ENCODE measurements around the gene RGS6.
"Not testable (repeated sequence)": the region's sequence is repeated elsewhere in the genome, so short reads cannot be mapped to it uniquely, and the experiment has no call there.

The RGS6 gene

GRCh38 chr14:72471346-72471745 is 539.1 kb downstream of the RGS6 start:
- no peak for DNase-seq (ENCODE audit: insufficient read length, low spot score)
- TF ChIP-seq SPI1 (IDR thresholded peaks at IDR 0.05; ENCODE audit: low read depth, low read length) (no peak), POLR2A (IDR thresholded peaks at IDR 0.05; ENCODE audit: low read depth, low read length) (no peak), POU2F2 (IDR thresholded peaks at IDR 0.05; ENCODE audit: low read depth, low read length) (no peak), TAF1 (IDR thresholded peaks at IDR 0.05; ENCODE audit: low read depth, low read length) (no peak), POLR2AphosphoS5 (IDR thresholded peaks at IDR 0.05; ENCODE audit: low read depth, low read length) (no peak), PAX5 (IDR thresholded peaks at IDR 0.05; ENCODE audit: insufficient read depth, low read length, severe bottlenecking) (no peak)
- no peak for FAIRE-seq

DNA sequence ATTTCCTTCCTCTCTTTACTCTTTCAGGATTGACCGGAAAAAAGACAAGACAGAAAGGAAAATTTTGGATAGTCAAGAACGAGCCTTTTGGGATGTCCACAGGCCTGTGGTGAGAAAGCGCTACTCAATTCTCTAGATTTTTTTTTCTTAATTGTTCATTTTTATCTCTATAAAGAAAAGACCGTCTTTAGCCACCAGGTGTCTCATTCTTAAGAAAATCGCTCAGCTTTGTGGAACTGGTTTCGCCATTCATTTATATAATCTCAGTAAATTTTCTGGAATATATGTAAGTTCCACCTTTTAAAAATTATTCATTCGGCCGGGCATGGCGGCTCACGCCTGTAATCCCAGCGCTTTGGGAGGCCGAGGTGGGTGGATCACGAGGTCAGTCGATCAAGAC is 540.6 kb downstream of the RGS6 start:
- FAIRE-seq = no peak
- DNase-seq (ENCODE audit: insufficient read length, low spot score) = no peak
- TF ChIP-seq SPI1 (IDR thresholded peaks at IDR 0.05; ENCODE audit: low read depth, low read length) = no peak
- TF ChIP-seq POLR2A (IDR thresholded peaks at IDR 0.05; ENCODE audit: low read depth, low read length) = no peak
- TF ChIP-seq TAF1 (IDR thresholded peaks at IDR 0.05; ENCODE audit: low read depth, low read length) = no peak
- no peak for TF ChIP-seq POLR2AphosphoS5 (IDR thresholded peaks at IDR 0.05; ENCODE audit: low read depth, low read length)
- TF ChIP-seq PAX5 (IDR thresholded peaks at IDR 0.05; ENCODE audit: insufficient read depth, low read length, severe bottlenecking) = no peak
- TF ChIP-seq POU2F2 (IDR thresholded peaks at IDR 0.05; ENCODE audit: low read depth, low read length) = no peak

- DNase-seq (ENCODE audit: insufficient read length, low spot score) = peak; percentile 49
- FAIRE-seq = peak; percentile 95
- peak; percentile 48 for TF ChIP-seq PAX5 (IDR thresholded peaks at IDR 0.05; ENCODE audit: insufficient read depth, low read length, severe bottlenecking)
- TF ChIP-seq POLR2A (IDR thresholded peaks at IDR 0.05; ENCODE audit: low read depth, low read length) = no peak
- peak; percentile 97 for TF ChIP-seq SPI1 (IDR thresholded peaks at IDR 0.05; ENCODE audit: low read depth, low read length)
- TF ChIP-seq TAF1 (IDR thresholded peaks at IDR 0.05; ENCODE audit: low read depth, low read length) = 0 out of 2 replicates have a peak, but pooled peaks have one; percentile 32
- peak; percentile 84; the same call in 1 of the 2 replicates for TF ChIP-seq POU2F2 (IDR thresholded peaks at IDR 0.05; ENCODE audit: low read depth, low read length)
- no peak; the same call in 1 of the 2 replicates for TF ChIP-seq POLR2AphosphoS5 (IDR thresholded peaks at IDR 0.05; ENCODE audit: low read depth, low read length)
These were observed 544.6 kb downstream of the RGS6 start for GRCh38 chr14:72476657-72477499.

GRCh38 chr14:72477578-72477977 is 545.3 kb downstream of the RGS6 start:
- not testable (repeated sequence) for FAIRE-seq; DNase-seq (ENCODE audit: insufficient read length, low spot score)
- TF ChIP-seq TAF1 (IDR thresholded peaks at IDR 0.05; ENCODE audit: low read depth, low read length) = 0 out of 2 replicates have a peak, but pooled peaks have one; percentile 32

DNA sequence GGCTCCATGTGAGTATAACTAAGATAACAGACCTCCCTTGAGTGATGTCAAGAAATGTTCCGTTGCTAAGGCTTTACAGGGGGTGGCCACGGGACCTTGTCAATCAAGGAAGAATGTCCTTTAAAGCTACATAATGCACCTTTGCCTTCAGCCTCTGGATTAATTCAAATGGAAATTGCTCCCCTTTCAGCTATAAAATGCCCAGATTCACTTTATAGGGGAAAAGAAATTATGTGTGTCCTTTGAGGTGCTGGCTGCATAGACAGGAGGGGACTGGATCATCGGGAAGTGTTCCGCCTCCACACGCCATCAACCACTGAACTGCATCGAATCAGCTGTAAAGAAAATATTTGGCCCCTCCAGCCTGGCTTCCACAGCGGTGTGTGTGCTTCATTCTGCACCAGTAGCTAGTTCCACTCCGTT is 546.3 kb downstream of the RGS6 start:
- no peak for TF ChIP-seq TAF1 (IDR thresholded peaks at IDR 0.05; ENCODE audit: low read depth, low read length)
- no peak for TF ChIP-seq POU2F2 (IDR thresholded peaks at IDR 0.05; ENCODE audit: low read depth, low read length)
- TF ChIP-seq POLR2A (IDR thresholded peaks at IDR 0.05; ENCODE audit: low read depth, low read length) = no peak
- no peak for TF ChIP-seq POLR2AphosphoS5 (IDR thresholded peaks at IDR 0.05; ENCODE audit: low read depth, low read length)
- TF ChIP-seq SPI1 (IDR thresholded peaks at IDR 0.05; ENCODE audit: low read depth, low read length) = no peak
- DNase-seq (ENCODE audit: insufficient read length, low spot score) (no peak), FAIRE-seq (peak; percentile 85)

DNA sequence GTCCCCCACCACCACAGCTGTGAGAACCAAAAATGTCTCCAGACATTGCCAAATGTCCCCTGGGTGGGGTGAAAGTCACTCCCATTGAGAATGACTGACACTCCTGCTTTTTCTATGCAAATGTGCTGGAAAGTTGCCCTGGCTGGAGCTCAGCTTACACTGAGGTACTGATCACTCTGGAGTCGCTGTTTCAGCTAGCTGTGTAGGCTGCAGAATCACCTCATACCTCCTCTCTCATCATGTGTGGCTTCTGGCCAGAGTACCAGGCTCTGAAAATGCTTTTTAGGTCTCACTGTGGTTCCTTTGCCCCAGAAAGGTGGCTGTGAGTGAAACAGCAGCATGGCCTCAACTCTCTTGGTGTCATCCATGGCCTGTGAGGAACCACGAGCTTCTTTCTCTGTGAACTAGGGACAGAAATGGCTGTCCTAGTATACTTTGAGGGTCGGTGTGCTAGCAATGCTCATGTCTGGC is 547.3 kb downstream of the RGS6 start:
- TF ChIP-seq PAX5 (IDR thresholded peaks at IDR 0.05; ENCODE audit: insufficient read depth, low read length, severe bottlenecking) (no peak), POLR2A (IDR thresholded peaks at IDR 0.05; ENCODE audit: low read depth, low read length) (no peak), POU2F2 (IDR thresholded peaks at IDR 0.05; ENCODE audit: low read depth, low read length) (no peak), SPI1 (IDR thresholded peaks at IDR 0.05; ENCODE audit: low read depth, low read length) (no peak), TAF1 (IDR thresholded peaks at IDR 0.05; ENCODE audit: low read depth, low read length) (no peak), POLR2AphosphoS5 (IDR thresholded peaks at IDR 0.05; ENCODE audit: low read depth, low read length) (0 out of 2 replicates have a peak, but pooled peaks have one; percentile 21)
- no peak for DNase-seq (ENCODE audit: insufficient read length, low spot score)
- peak; percentile 92 for FAIRE-seq

DNA sequence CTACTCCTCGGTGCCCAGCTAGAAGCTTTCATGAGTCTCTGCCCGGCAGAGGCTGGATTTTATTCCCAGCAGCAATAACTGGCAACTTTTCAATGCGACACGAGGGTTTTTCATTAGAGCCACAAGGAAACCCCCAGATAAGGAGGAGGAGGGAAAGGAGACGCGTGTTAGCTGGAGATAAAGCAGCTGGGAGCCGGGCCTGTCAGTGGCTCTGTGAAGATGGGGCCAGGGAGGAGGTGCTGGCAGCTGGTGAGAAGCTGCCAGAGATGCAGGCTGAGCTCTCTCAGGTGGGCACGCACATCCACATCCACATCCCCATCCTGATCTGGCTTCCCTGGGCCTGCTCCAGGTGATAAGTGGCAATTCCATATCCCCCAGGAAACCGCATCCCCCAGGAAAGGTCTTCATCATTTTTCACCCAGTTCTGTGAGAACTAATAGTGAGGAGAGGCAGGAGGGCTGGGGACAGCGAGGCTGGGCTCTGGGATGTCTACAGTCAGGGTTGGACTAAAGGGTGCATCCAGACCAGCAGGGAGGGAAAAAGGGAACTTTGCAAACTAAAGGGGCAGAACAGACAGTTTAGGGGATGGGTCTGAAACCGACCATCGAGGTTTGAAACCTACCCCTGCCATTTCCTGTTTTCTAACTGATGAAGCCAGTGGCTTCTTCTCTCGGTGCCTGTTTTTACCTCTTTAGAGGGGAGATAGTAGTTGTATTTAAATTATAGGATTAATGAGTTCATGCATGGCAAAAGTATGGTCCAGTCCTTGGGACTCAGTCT is 548.4 kb downstream of the RGS6 start:
- FAIRE-seq = peak; percentile 88
- TF ChIP-seq PAX5 (IDR thresholded peaks at IDR 0.05; ENCODE audit: insufficient read depth, low read length, severe bottlenecking) (no peak), TAF1 (IDR thresholded peaks at IDR 0.05; ENCODE audit: low read depth, low read length) (no peak), SPI1 (IDR thresholded peaks at IDR 0.05; ENCODE audit: low read depth, low read length) (peak; percentile 83)
- no peak for DNase-seq (ENCODE audit: insufficient read length, low spot score)

DNA sequence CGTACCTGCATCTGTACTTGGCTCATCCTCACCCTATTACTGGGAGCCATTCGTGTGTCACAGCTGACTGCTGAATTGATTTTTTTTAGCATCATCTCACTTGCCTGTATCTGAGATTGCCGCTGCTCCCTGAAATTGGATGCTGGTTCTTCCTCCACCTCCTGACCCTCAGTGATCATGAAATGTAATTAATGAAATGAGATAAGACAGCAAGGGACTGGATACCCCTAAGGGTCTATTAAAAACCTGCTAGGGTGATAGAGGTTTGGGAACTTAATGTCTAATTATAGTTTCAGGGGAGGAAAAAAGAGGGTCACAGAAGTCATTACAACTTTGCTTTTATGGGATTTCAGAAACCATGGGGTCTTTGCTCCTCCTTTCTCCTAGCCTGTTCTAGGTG is 551.1 kb downstream of the RGS6 start:
- no peak for FAIRE-seq
- no peak for DNase-seq (ENCODE audit: insufficient read length, low spot score)
- TF ChIP-seq POLR2AphosphoS5 (IDR thresholded peaks at IDR 0.05; ENCODE audit: low read depth, low read length) = no peak
- no peak for TF ChIP-seq POLR2A (IDR thresholded peaks at IDR 0.05; ENCODE audit: low read depth, low read length)
- no peak for TF ChIP-seq POU2F2 (IDR thresholded peaks at IDR 0.05; ENCODE audit: low read depth, low read length)
- no peak for TF ChIP-seq SPI1 (IDR thresholded peaks at IDR 0.05; ENCODE audit: low read depth, low read length)
- no peak for TF ChIP-seq PAX5 (IDR thresholded peaks at IDR 0.05; ENCODE audit: insufficient read depth, low read length, severe bottlenecking)
- no peak for TF ChIP-seq TAF1 (IDR thresholded peaks at IDR 0.05; ENCODE audit: low read depth, low read length)

DNA sequence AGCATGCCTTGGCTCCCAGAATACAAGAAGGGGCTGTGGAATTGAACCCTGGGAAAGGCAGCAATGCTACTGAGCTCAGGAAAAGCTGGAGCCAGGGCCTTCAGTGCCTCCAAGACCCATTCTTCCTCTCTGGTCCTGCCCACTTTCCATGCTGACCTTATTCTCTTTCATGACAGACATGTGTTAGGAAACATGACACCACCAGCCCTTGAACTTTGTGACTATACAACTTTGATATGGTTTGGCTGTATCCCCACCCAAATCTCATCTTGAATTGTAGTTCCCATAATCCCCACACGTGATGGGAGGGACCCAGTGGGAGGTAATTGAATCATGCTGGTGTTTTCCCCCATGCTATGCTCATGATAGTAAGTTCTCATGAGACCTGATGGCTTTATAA is 553.5 kb downstream of the RGS6 start:
- FAIRE-seq (no peak), DNase-seq (ENCODE audit: insufficient read length, low spot score) (no peak)
- TF ChIP-seq PAX5 (IDR thresholded peaks at IDR 0.05; ENCODE audit: insufficient read depth, low read length, severe bottlenecking) (no peak), POLR2A (IDR thresholded peaks at IDR 0.05; ENCODE audit: low read depth, low read length) (no peak), TAF1 (IDR thresholded peaks at IDR 0.05; ENCODE audit: low read depth, low read length) (no peak), POU2F2 (IDR thresholded peaks at IDR 0.05; ENCODE audit: low read depth, low read length) (no peak), SPI1 (IDR thresholded peaks at IDR 0.05; ENCODE audit: low read depth, low read length) (no peak), POLR2AphosphoS5 (IDR thresholded peaks at IDR 0.05; ENCODE audit: low read depth, low read length) (no peak)
